MM.1S (cell line): ENCODE results near the gene ATP6V1G2.

ENCODE experiments used
- CTCF ChIP-seq: fragments of 300-600 bp; sonication (generic); IDR thresholded peaks from 2 replicates; pipeline ENCODE4 v1.5.1; 2016; ENCODE audit warnings: antibody characterized with exemption, low read length, mixed read lengths
- EZH2 ChIP-seq: fragments of 300-600 bp; sonication (generic); optimal IDR thresholded peaks from 2 replicates; pipeline ENCODE3; 2017; ENCODE audit warnings: low read depth, mild to moderate bottlenecking, antibody characterized with exemption, low read length, mixed read lengths

GRCh38 chr6:31558631-31559500 is 12.5 kb upstream of the ATP6V1G2 start:
- TF ChIP-seq CTCF (no peak), EZH2 (no peak)
